HepG2 (cell line): ENCODE measurements around the gene PCIF1. TPM values are rescaled to one million over a fixed set of nuclear protein-coding genes. Genes with fewer than 3 reads are reported as not detected.

Source experiments
- ATRX ChIP-seq: sonication (generic); formaldehyde crosslinking; IDR thresholded peaks from 2 replicates; pipeline ENCODE4 v1.4.0; 2020; ENCODE audit warnings: missing genetic modification reagents, borderline replicate concordance
- CBFB ChIP-seq: sonication (generic); formaldehyde crosslinking; IDR thresholded peaks from 2 replicates; pipeline ENCODE4 v1.4.0; 2020; ENCODE audit warnings: missing genetic modification reagents
- EHMT2 ChIP-seq: fragments of 200-600 bp; sonication (generic); IDR thresholded peaks from 2 replicates; pipeline ENCODE4 v1.7.0; 2017; ENCODE audit warnings: antibody characterized with exemption, low read depth, low read length, borderline replicate concordance
- ELK4 ChIP-seq: sonication (generic); formaldehyde crosslinking; IDR thresholded peaks from 2 replicates; pipeline ENCODE4 v1.9.0; 2021; ENCODE audit warnings: missing genetic modification reagents, borderline replicate concordance
- EP300 ChIP-seq, 3 experiments: sonication (generic) in 1 of 3; formaldehyde crosslinking in 1 of 3; IDR thresholded peaks; 2 replicates each; pipeline versions ENCODE4 v1.5.1 to v1.6.1; 2011 to 2020; ENCODE audit warnings: low read depth in 2 of 3, low read length in 2 of 3, borderline replicate concordance in 1 of 3, improper control_type of control experiment in 1 of 3, mild to moderate bottlenecking in 1 of 3, missing genetic modification reagents in 1 of 3, moderate library complexity in 1 of 3
- IRX3 ChIP-seq: sonication (generic); formaldehyde crosslinking; IDR thresholded peaks from 2 replicates; pipeline ENCODE4 v1.8.1; 2023; ENCODE audit warnings: mild to moderate bottlenecking, low read depth, missing genetic modification reagents, borderline replicate concordance
- JUNB ChIP-seq: sonication (generic); formaldehyde crosslinking; IDR thresholded peaks from 2 replicates; pipeline ENCODE4 v1.8.0; 2022; ENCODE audit warnings: missing genetic modification reagents, mild to moderate bottlenecking, borderline replicate concordance
- PRMT3 ChIP-seq: sonication (generic); formaldehyde crosslinking; IDR thresholded peaks from 2 replicates; pipeline ENCODE4 v1.8.1; 2022; ENCODE audit warnings: low read depth, mild to moderate bottlenecking, moderate library complexity, missing genetic modification reagents, borderline replicate concordance
- STAT5B ChIP-seq: sonication (generic); formaldehyde crosslinking; IDR thresholded peaks from 2 replicates; pipeline ENCODE4 v1.4.0; 2020; ENCODE audit warnings: missing genetic modification reagents
- TAF15 ChIP-seq: fragments of 200-400 bp; formaldehyde crosslinking; IDR thresholded peaks from one replicate; pipeline ENCODE4 v1.6.1; 2018; ENCODE audit warnings: mild to moderate bottlenecking, low read depth, low read length; ENCODE audit not compliant: poor library complexity, severe bottlenecking
- TARDBP ChIP-seq: sonication (generic); formaldehyde crosslinking; IDR thresholded peaks from 2 replicates; pipeline ENCODE4 v1.8.0; 2022; ENCODE audit warnings: mild to moderate bottlenecking, missing genetic modification reagents
- TBX2 ChIP-seq: sonication (generic); formaldehyde crosslinking; IDR thresholded peaks from 2 replicates; pipeline ENCODE4 v1.5.0; 2020; ENCODE audit warnings: missing genetic modification reagents, mild to moderate bottlenecking, borderline replicate concordance
- TRIM24 ChIP-seq: sonication (generic); formaldehyde crosslinking; IDR thresholded peaks from 2 replicates; pipeline ENCODE4 v1.8.0; 2022; ENCODE audit warnings: mild to moderate bottlenecking, missing genetic modification reagents
- ZBTB42 ChIP-seq: sonication (generic); formaldehyde crosslinking; IDR thresholded peaks from 2 replicates; pipeline ENCODE4 v1.5.0; 2020; ENCODE audit warnings: mild to moderate bottlenecking, missing genetic modification reagents
- ZFP36L1 ChIP-seq: sonication (generic); formaldehyde crosslinking; IDR thresholded peaks from 2 replicates; pipeline ENCODE4 v1.8.0; 2022; ENCODE audit warnings: mild to moderate bottlenecking, missing genetic modification reagents, moderate library complexity
- ZFY ChIP-seq: sonication (generic); formaldehyde crosslinking; IDR thresholded peaks from 2 replicates; pipeline ENCODE4 v1.4.0; 2020; ENCODE audit warnings: missing genetic modification reagents
- ZIK1 ChIP-seq: sonication (generic); formaldehyde crosslinking; IDR thresholded peaks from 2 replicates; pipeline ENCODE4 v1.5.0; 2020; ENCODE audit warnings: mild to moderate bottlenecking, low read depth, missing genetic modification reagents, borderline replicate concordance
- ZNF296 ChIP-seq: sonication (generic); formaldehyde crosslinking; conservative IDR thresholded peaks from 2 replicates; pipeline ENCODE4 v1.5.0; 2020; ENCODE audit warnings: mild to moderate bottlenecking, missing genetic modification reagents
- ZNF660 ChIP-seq: sonication (generic); formaldehyde crosslinking; IDR thresholded peaks from 2 replicates; pipeline ENCODE4 v1.5.1; 2020; ENCODE audit warnings: mild to moderate bottlenecking, low read depth, missing genetic modification reagents, borderline replicate concordance
- ZNF775 ChIP-seq: sonication (generic); formaldehyde crosslinking; IDR thresholded peaks from 2 replicates; pipeline ENCODE4 v1.4.0; 2020; ENCODE audit warnings: missing genetic modification reagents, mild to moderate bottlenecking, moderate library complexity, borderline replicate concordance
- ZNF782 ChIP-seq: sonication (generic); formaldehyde crosslinking; IDR thresholded peaks from 2 replicates; pipeline ENCODE4 v1.4.0; 2020; ENCODE audit warnings: missing genetic modification reagents, mild to moderate bottlenecking, borderline replicate concordance
- ZNF850 ChIP-seq: sonication (generic); formaldehyde crosslinking; conservative IDR thresholded peaks from 2 replicates; pipeline ENCODE4 v1.9.0; 2021; ENCODE audit warnings: mild to moderate bottlenecking, missing genetic modification reagents
- polyA plus RNA-seq, 8 experiments: library from polyadenylated mRNA; depleted of rRNA in 3 of 8; stranded (reverse) in 7 of 8; unstranded in 1 of 8; fragments of >200 nt; fragmentation: Illumina TruSeq in 4 of 8; extraction: Trizol in 4 of 8; gene quantifications; 2 replicates each; pipeline versions ENCODE4 v1.2.1 to v1.2.3, GENCODE V29; 2011 to 2016; ENCODE audit warnings: low read depth in 4 of 8, missing spikeins in 1 of 8, mixed read lengths in 1 of 8; ENCODE audit not compliant: insufficient read depth in 1 of 8
- total RNA-seq, 5 experiments: library from RNA; depleted of rRNA; stranded (reverse); fragments of >200 nt; fragmentation: Illumina TruSeq; extraction: Trizol; gene quantifications; 2 replicates each; pipeline ENCODE4 v1.2.3, GENCODE V29; 2016; ENCODE audit warnings: low read depth in 1 of 5
- TF ChIP-seq, protein P1 (sequence below): sonication (generic); formaldehyde crosslinking; conservative IDR thresholded peaks from 2 replicates; pipeline ENCODE4 v1.5.0; 2020; ENCODE audit warnings: missing genetic modification reagents
- TF ChIP-seq, protein P2 (sequence below): sonication (generic); formaldehyde crosslinking; IDR thresholded peaks from 2 replicates; pipeline ENCODE4 v1.4.0; 2020; ENCODE audit warnings: missing genetic modification reagents
- TF ChIP-seq, protein P3 (sequence below): sonication (generic); formaldehyde crosslinking; IDR thresholded peaks from 2 replicates; pipeline ENCODE4 v1.5.0; 2020; ENCODE audit warnings: missing genetic modification reagents

The PCIF1 gene
- total and polyA plus RNA-seq, 2 of the 13 experiments (the other 11 are each of a cell fraction or from before 2014, with no cell fraction given) = 20.9 to 24.4 TPM

DNA sequence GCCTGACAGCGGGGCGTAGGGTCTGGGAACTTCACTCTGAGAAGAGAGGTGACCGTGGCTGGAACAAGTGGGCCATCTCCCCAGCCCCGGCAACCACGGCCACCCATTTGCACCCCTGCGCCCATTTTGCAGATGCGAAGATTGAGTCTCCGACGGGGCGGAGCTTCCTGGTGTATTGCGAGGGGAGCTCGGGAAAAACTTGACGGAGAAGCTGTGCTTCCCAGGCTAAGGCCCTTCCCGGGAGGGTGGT lies 36.9 kb downstream of the PCIF1 start (continued):
- TF ChIP-seq ZNF660 (CRISPR knock-in tag) = no peak
- no peak for TF ChIP-seq PRMT3
- TF ChIP-seq, protein P1, sequence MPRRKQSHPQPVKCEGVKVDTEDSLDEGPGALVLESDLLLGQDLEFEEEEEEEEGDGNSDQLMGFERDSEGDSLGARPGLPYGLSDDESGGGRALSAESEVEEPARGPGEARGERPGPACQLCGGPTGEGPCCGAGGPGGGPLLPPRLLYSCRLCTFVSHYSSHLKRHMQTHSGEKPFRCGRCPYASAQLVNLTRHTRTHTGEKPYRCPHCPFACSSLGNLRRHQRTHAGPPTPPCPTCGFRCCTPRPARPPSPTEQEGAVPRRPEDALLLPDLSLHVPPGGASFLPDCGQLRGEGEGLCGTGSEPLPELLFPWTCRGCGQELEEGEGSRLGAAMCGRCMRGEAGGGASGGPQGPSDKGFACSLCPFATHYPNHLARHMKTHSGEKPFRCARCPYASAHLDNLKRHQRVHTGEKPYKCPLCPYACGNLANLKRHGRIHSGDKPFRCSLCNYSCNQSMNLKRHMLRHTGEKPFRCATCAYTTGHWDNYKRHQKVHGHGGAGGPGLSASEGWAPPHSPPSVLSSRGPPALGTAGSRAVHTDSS = no peak
- no peak; the same call in 1 of the 2 replicates for TF ChIP-seq TBX2 (CRISPR knock-in tag)
- no peak for TF ChIP-seq ZIK1 (CRISPR knock-in tag)
- TF ChIP-seq, protein P2, sequence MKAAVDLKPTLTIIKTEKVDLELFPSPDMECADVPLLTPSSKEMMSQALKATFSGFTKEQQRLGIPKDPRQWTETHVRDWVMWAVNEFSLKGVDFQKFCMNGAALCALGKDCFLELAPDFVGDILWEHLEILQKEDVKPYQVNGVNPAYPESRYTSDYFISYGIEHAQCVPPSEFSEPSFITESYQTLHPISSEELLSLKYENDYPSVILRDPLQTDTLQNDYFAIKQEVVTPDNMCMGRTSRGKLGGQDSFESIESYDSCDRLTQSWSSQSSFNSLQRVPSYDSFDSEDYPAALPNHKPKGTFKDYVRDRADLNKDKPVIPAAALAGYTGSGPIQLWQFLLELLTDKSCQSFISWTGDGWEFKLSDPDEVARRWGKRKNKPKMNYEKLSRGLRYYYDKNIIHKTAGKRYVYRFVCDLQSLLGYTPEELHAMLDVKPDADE (CRISPR knock-in tag) = no peak
- no peak for TF ChIP-seq CBFB (CRISPR knock-in tag)
- TF ChIP-seq, protein P3, sequence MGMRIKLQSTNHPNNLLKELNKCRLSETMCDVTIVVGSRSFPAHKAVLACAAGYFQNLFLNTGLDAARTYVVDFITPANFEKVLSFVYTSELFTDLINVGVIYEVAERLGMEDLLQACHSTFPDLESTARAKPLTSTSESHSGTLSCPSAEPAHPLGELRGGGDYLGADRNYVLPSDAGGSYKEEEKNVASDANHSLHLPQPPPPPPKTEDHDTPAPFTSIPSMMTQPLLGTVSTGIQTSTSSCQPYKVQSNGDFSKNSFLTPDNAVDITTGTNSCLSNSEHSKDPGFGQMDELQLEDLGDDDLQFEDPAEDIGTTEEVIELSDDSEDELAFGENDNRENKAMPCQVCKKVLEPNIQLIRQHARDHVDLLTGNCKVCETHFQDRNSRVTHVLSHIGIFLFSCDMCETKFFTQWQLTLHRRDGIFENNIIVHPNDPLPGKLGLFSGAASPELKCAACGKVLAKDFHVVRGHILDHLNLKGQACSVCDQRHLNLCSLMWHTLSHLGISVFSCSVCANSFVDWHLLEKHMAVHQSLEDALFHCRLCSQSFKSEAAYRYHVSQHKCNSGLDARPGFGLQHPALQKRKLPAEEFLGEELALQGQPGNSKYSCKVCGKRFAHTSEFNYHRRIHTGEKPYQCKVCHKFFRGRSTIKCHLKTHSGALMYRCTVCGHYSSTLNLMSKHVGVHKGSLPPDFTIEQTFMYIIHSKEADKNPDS (CRISPR knock-in tag) = no peak
- no peak for TF ChIP-seq TARDBP (CRISPR knock-in tag)
- no peak; the same call in 1 of the 2 replicates for TF ChIP-seq STAT5B
- no peak for TF ChIP-seq EHMT2
- TF ChIP-seq ZNF296 (CRISPR knock-in tag) = no peak
- no peak for TF ChIP-seq EP300 (IDR thresholded peaks at IDR 0.05; ENCODE audit: low read depth in 2 of 2, low read length in 2 of 2)
- TF ChIP-seq EP300 (CRISPR knock-in tag; IDR thresholded peaks at IDR 0.05; ENCODE audit: borderline replicate concordance) = peak; percentile 39; the same call in 1 of the 2 replicates
- TF ChIP-seq ZBTB42 = no peak
- TF ChIP-seq ZNF782 (CRISPR knock-in tag) = no peak; the same call in 1 of the 2 replicates
- TF ChIP-seq IRX3 (CRISPR knock-in tag) = no peak
- TF ChIP-seq ZNF775 (CRISPR knock-in tag) = no peak
- TF ChIP-seq TAF15 = peak; percentile 46
- no peak for TF ChIP-seq JUNB (CRISPR knock-in tag)
- no peak; the same call in 1 of the 2 replicates for TF ChIP-seq ZFP36L1 (CRISPR knock-in tag)
- TF ChIP-seq TRIM24 (CRISPR knock-in tag) = no peak
- no peak for TF ChIP-seq ZFY (CRISPR knock-in tag)
- no peak for TF ChIP-seq ZNF850 (CRISPR knock-in tag)
- no peak for TF ChIP-seq ELK4 (CRISPR knock-in tag)
- TF ChIP-seq ATRX (CRISPR knock-in tag) = no peak
